Measurements from ENCODE around the gene DCHS2.

Gene DCHS2

GRCh38 chr4:154456889-154457288 lies 34.7 kb downstream of the DCHS2 start:
- Histone ChIP-seq H3K79me2 (ENCODE audit: insufficient read depth, low read length) (no peaks in the 10 kb centered on the region), H4K20me1 (ENCODE audit: insufficient read depth, low read length) (no peaks in the 10 kb centered on the region), H3K27me3 (ENCODE audit: insufficient read depth, low read length, poor library complexity) (peaks cover 3% of the 10 kb centered on the region)

GRCh38 chr4:154456240-154456639 lies 35.4 kb downstream of the DCHS2 start:
- Histone ChIP-seq H4K20me1 (ENCODE audit: insufficient read depth, low read length) (no peaks in the 10 kb centered on the region), H3K9ac (ENCODE audit: low read depth, low read length) (no peak overlapping the region), H2AFZ (ENCODE audit: low read depth, low read length) (no peak overlapping the region), H3K4me3 (ENCODE audit: low read depth in 1 of 2, low read length in 2 of 2) (no peak overlapping the region), H3K79me2 (ENCODE audit: insufficient read depth, low read length) (no peaks in the 10 kb centered on the region), H3K27ac (ENCODE audit: low read length) (no peak overlapping the region), H3K9me3 (ENCODE audit: insufficient read depth, low read length, severe bottlenecking) (no peaks in the 10 kb centered on the region), H3K36me3 (ENCODE audit: insufficient read depth, low read length) (no peaks in the 10 kb centered on the region), H3K4me2 (ENCODE audit: insufficient read depth, low read length) (no peak overlapping the region), H3K4me1 (ENCODE audit: insufficient read depth, low read length) (no peaks in the 10 kb centered on the region), H3K27me3 (ENCODE audit: insufficient read depth, low read length, poor library complexity) (no peaks in the 10 kb centered on the region)
- no peak for DNase-seq
- no peak for TF ChIP-seq EZH2 (IDR thresholded peaks at IDR 0.05; ENCODE audit: borderline replicate concordance, low read depth, low read length, severe bottlenecking)
- TF ChIP-seq CTCF (IDR thresholded peaks at IDR 0.05; ENCODE audit: borderline replicate concordance, extremely low read depth, low read length, poor library complexity, severe bottlenecking): no peak
- ATAC-seq (ENCODE audit: insufficient read depth, low read depth): no peak

More at GRCh38 chr4:154456889-154457288, 34.7 kb downstream of the DCHS2 start:
- no peaks in the 10 kb centered on the region for H3K36me3 ChIP-seq (ENCODE audit: insufficient read depth, low read length)
- no peak overlapping the region for H3K27ac ChIP-seq (ENCODE audit: low read length)
- no peak for DNase-seq
- TF ChIP-seq EZH2 (IDR thresholded peaks at IDR 0.05; ENCODE audit: borderline replicate concordance, low read depth, low read length, severe bottlenecking): no peak
- TF ChIP-seq CTCF (IDR thresholded peaks at IDR 0.05; ENCODE audit: borderline replicate concordance, extremely low read depth, low read length, poor library complexity, severe bottlenecking): no peak
- H3K9me3 ChIP-seq (ENCODE audit: insufficient read depth, low read length, severe bottlenecking): no peaks in the 10 kb centered on the region
- H3K9ac ChIP-seq (ENCODE audit: low read depth, low read length): no peak overlapping the region
- no peak overlapping the region for H3K4me2 ChIP-seq (ENCODE audit: insufficient read depth, low read length)
- no peak for ATAC-seq (ENCODE audit: insufficient read depth, low read depth)
- H3K4me3 ChIP-seq (ENCODE audit: low read depth in 1 of 2, low read length in 2 of 2): no peak overlapping the region
- no peak overlapping the region for H2AFZ ChIP-seq (ENCODE audit: low read depth, low read length)
- no peaks in the 10 kb centered on the region for H3K4me1 ChIP-seq (ENCODE audit: insufficient read depth, low read length)

- Histone ChIP-seq H2AFZ (ENCODE audit: low read depth, low read length) (no peak overlapping the region), H3K27ac (ENCODE audit: low read length) (no peak overlapping the region)
Measured at GRCh38 chr4:154455111-154455510, 36.5 kb downstream of the DCHS2 start.

More at GRCh38 chr4:154455111-154455510, 36.5 kb downstream of the DCHS2 start:
- Histone ChIP-seq H3K27me3 (ENCODE audit: insufficient read depth, low read length, poor library complexity) (no peaks in the 10 kb centered on the region), H4K20me1 (ENCODE audit: insufficient read depth, low read length) (no peaks in the 10 kb centered on the region), H3K9ac (ENCODE audit: low read depth, low read length) (no peak overlapping the region), H3K4me3 (ENCODE audit: low read depth in 1 of 2, low read length in 2 of 2) (no peak overlapping the region), H3K36me3 (ENCODE audit: insufficient read depth, low read length) (no peaks in the 10 kb centered on the region), H3K4me2 (ENCODE audit: insufficient read depth, low read length) (no peak overlapping the region), H3K9me3 (ENCODE audit: insufficient read depth, low read length, severe bottlenecking) (no peaks in the 10 kb centered on the region), H3K4me1 (ENCODE audit: insufficient read depth, low read length) (no peaks in the 10 kb centered on the region), H3K79me2 (ENCODE audit: insufficient read depth, low read length) (no peaks in the 10 kb centered on the region)
- ATAC-seq (ENCODE audit: insufficient read depth, low read depth): no peak
- no peak for DNase-seq
- TF ChIP-seq CTCF (IDR thresholded peaks at IDR 0.05; ENCODE audit: borderline replicate concordance, extremely low read depth, low read length, poor library complexity, severe bottlenecking): no peak
- TF ChIP-seq EZH2 (IDR thresholded peaks at IDR 0.05; ENCODE audit: borderline replicate concordance, low read depth, low read length, severe bottlenecking): no peak
